AG04450 (cell line): ENCODE results near the gene TMEM126B. TPM values are rescaled to one million over a fixed set of nuclear protein-coding genes. Genes with fewer than 3 reads are reported as not detected.
"Not testable (repeated sequence)": the region's sequence is repeated elsewhere in the genome, so short reads cannot be mapped to it uniquely, and the experiment has no call there.

Experiments used
- CTCF ChIA-PET: fragments of 300-600, 350-600 bp; formaldehyde crosslinking; extraction: SDS; loops from one replicate; lab custom pipeline; 2022; ENCODE audit warnings: antibody characterized with exemption, inconsistent platforms; lab: Charles Lee
- POLR2A ChIA-PET: fragments of 350-600 bp; formaldehyde crosslinking; extraction: SDS; loops from one replicate; lab custom pipeline; 2021; ENCODE audit warnings: antibody characterized with exemption, inconsistent platforms; lab: Yijun Ruan, JAX
- DNase-seq: peaks from one replicate; pipeline ENCODE4 v3.0.0-alpha.2; 2011; ENCODE audit warnings: low read depth, low spot score
- H3K27ac ChIP-seq: one replicate; pipeline ENCODE4 v1.5.1; 2012; ENCODE audit warnings: low read depth, low read length, control low read depth
- H3K27me3 ChIP-seq: one replicate; pipeline ENCODE4 v1.6.0; 2012; ENCODE audit warnings: low read length; ENCODE audit not compliant: control insufficient read depth, insufficient read depth
- H3K4me3 ChIP-seq: 2 replicates; pipeline ENCODE4 v1.5.1; 2011; ENCODE audit warnings: mild to moderate bottlenecking, low read depth, low read length, control low read depth
- H3K9me3 ChIP-seq: 2 replicates; pipeline ENCODE4 v1.5.1; 2012; ENCODE audit warnings: low read length; ENCODE audit not compliant: control insufficient read depth, insufficient read depth
- polyA plus RNA-seq: library from polyadenylated mRNA; depleted of rRNA; stranded (reverse); fragments of >200 nt; gene quantifications from 2 replicates; pipeline ENCODE4 v1.2.3, GENCODE V29; 2011
- TF ChIP-seq, protein P1 (sequence below): IDR thresholded peaks from 2 replicates; pipeline ENCODE4 v1.5.1; 2011; ENCODE audit warnings: low read depth, low read length, control low read depth, inconsistent platforms

The TMEM126B gene
- polyA plus RNA-seq, 1 experiment = 86.2 TPM

DNA sequence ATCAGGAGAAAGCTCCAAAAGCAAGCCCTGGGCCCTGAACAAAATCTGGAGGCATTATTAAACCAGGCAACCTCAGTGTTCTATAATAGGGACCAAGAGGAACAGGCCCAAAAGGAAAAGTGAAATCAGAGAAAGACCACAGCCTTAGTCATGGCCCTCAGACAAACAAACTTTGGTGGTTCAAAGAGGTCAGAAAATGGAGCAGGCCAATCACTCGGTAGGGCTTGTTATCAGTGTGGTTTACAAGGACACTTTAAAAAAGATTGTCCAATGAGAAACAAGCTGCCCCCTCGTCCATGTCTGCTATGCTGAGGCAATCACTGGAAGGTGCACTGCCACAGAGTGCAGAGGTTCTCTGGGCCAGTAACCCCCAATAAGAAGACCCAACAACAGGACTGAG, 19.1 kb upstream of the TMEM126B start:
- H3K9me3 ChIP-seq, H3K27me3 ChIP-seq, POLR2A ChIA-PET, DNase-seq, CTCF ChIA-PET, H3K27ac ChIP-seq, H3K4me3 ChIP-seq: not testable (repeated sequence)

DNA sequence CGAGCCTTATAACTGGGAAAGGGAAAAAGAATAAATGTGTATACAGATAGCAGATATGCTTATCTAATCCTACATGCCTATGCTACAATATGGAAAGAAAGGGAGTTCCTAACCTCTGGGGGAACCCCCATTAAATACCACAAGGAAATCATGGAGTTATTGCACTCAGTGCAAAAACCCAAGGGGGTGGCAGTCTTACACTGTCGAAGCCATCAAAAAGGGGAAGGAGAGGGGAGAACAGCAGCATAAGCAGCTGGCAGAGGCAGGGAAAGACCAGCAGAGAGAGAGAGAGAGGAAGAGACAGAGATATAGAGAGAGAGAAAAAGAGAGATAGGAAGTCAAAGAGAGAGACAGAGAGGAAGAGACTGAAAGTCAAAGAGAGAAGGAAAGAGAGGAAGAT, 16.8 kb upstream of the TMEM126B start:
- H3K4me3 ChIP-seq, POLR2A ChIA-PET, H3K9me3 ChIP-seq, CTCF ChIA-PET, DNase-seq, H3K27me3 ChIP-seq, H3K27ac ChIP-seq: not testable (repeated sequence)

DNA sequence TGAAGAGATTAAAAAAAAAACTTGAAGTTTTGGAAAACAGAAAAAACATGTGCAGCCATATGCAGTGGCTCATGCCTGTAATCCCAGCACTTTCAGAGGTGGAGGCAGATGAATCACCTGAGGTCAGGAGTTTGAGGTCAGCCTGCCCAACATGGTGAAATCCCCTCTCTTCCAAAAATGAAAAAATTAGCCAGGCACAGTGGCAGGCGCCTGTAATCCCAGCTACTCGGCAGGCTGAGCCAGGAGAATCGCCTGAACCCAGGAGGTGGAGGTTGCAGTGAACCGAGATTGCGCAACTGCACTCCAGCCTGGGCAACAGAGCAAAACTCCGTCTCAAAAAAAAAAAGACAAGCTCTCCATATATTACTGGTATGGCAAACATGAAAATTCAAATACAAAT, 8.9 kb upstream of the TMEM126B start:
- Histone ChIP-seq H3K27me3 (peaks cover 5% of the 10 kb centered on the region), H3K4me3 (no peak overlapping the region), H3K27ac (no peak overlapping the region), H3K9me3 (no peaks in the 10 kb centered on the region)
- CTCF ChIA-PET = no interaction called here
- TF ChIP-seq, protein P1, sequence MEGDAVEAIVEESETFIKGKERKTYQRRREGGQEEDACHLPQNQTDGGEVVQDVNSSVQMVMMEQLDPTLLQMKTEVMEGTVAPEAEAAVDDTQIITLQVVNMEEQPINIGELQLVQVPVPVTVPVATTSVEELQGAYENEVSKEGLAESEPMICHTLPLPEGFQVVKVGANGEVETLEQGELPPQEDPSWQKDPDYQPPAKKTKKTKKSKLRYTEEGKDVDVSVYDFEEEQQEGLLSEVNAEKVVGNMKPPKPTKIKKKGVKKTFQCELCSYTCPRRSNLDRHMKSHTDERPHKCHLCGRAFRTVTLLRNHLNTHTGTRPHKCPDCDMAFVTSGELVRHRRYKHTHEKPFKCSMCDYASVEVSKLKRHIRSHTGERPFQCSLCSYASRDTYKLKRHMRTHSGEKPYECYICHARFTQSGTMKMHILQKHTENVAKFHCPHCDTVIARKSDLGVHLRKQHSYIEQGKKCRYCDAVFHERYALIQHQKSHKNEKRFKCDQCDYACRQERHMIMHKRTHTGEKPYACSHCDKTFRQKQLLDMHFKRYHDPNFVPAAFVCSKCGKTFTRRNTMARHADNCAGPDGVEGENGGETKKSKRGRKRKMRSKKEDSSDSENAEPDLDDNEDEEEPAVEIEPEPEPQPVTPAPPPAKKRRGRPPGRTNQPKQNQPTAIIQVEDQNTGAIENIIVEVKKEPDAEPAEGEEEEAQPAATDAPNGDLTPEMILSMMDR = no peak
- POLR2A ChIA-PET = interaction anchor here (1.2 kb wide), 1 partner anchor 9 kb away, joined by 3 read pairs; the partner anchor contains the start of gene TMEM126B
- DNase-seq = no peak

DNA sequence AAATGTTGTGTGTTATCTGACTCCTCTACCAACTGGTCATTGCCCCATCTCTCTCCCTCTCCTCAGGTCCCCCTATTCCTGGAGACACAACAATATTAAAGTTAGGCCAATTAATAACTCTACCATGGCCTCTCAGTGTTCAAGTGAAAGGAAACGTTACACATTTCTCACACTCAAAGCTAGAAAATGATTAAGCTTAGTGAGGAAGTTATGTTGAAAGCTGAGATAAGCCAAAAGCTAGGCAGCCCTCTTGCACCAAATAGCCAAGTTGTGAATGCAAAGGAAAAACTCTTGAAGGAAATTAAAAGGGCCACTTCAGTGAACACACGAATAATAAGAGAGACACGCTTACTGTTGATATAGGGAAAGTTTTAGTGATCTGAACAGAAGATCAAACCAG, 8.1 kb upstream of the TMEM126B start:
- CTCF ChIA-PET = no interaction called here
- no peak for DNase-seq
- Histone ChIP-seq H3K27ac (no peak overlapping the region), H3K27me3 (peaks cover 5% of the 10 kb centered on the region), H3K9me3 (no peaks in the 10 kb centered on the region), H3K4me3 (no peak overlapping the region)
- TF ChIP-seq, protein P1 = no peak
- POLR2A ChIA-PET = no interaction called here

DNA sequence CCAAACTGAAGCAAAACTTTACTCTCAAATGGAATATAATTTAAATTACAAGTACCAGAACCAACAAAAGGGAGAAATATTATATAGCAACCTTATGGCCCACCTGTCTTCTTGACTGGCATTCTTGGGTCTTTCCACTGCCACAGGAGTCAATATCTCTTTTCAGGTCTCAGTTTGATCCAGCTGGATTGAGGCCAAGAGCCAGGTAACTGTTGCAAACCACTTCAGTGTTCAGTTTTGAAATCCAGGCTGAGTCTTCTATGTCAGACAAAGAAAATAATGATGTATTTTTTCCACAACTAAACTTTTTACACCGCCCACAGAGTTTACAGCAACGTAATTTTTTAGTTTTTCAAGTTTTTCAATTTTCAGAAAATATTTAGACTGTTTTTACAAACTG, 1.9 kb upstream of the TMEM126B start:
- ChIA-PET CTCF (interaction anchor here (1.1 to 1.5 kb wide), 3 partner anchors 35 to 846 kb away, joined by 3 to 5 read pairs (median 3); partner anchors contain the start of gene CCDC83), POLR2A (interaction anchor here (2.6 kb wide), 1 partner anchor 22 kb away, joined by 18 read pairs; the partner anchor contains the start of gene TMEM126A)
- DNase-seq = no peak
- H3K9me3 ChIP-seq = no peaks in the 10 kb centered on the region
- H3K27me3 ChIP-seq = no peaks in the 10 kb centered on the region
- TF ChIP-seq, protein P1 = no peak
- no peak overlapping the region for H3K27ac ChIP-seq
- peak overlapping the region; percentile 72 for H3K4me3 ChIP-seq

DNA sequence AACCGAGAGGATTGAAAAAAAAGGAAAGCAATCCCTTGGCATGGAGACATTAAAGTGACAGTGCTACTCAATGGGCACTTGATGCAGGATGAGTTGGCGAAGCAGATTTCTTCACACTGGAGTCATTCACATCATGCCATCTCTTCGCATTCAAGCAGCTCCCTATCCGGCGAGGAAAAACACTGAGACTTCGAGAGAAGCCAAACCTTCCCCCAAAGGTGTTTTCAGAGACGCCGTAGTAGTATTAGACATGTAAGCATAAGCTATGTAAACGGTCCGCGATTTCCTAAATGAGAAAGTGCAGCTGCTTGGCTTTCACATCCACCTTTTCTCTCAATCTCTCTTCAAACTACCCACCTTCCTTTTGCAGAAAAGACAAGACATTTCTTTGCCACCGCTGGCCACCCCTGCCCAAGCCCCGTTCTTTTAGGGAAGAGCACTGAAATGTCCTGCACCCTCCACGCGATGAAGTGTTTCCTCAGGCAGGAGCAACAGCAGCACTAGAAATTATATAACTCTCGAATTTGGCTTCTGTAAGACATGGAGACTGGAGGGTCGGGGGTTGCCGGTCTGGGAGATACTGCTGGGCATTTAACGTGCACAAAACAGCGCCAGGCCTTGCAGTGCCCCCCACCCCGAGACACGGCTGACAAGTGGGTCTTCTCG, 928 bp upstream of the TMEM126B start, which contains the start of gene DLG2:
Gene DLG2 (minus strand): TSS at position 13 of the 666 bp plus-strand sequence.
- ChIA-PET POLR2A (interaction anchor here (0.6 to 2.6 kb wide), 5 partner anchors 8 to 378 kb away, joined by 3 to 18 read pairs (median 4); partner anchors contain the start of gene TMEM126A), CTCF (interaction anchor here (1.5 kb wide), 2 partner anchors 36 to 228 kb away, joined by 3 to 5 read pairs; partner anchors contain the start of gene CCDC83)
- DNase-seq = no peak

More for the DNA sequence above, 928 bp upstream of the TMEM126B start, which contains the start of gene DLG2:
- peak within 1 kb of the TSS; percentile 80 for H3K27ac ChIP-seq
- H3K27me3 ChIP-seq = no peaks in the 10 kb centered on the region
- no peaks in the 10 kb centered on the region for H3K9me3 ChIP-seq
- TF ChIP-seq, protein P1 = no peak
- peak within 1 kb of the TSS; percentile 72 for H3K4me3 ChIP-seq
